A673 (cell line): ENCODE data around the gene ADM2. TPM values are rescaled to one million over a fixed set of nuclear protein-coding genes. Genes with fewer than 3 reads are reported as not detected.
"Not testable (repeated sequence)": the region's sequence is repeated elsewhere in the genome, so short reads cannot be mapped to it uniquely, and the experiment has no call there.

Experiments used
- BruUV-seq: library from RNA; stranded (reverse); fragments of 400-500 nt; replicated peaks from 2 replicates; lab custom pipeline; 2021; lab: Mats Ljungman, UMichigan
- CTCF ChIA-PET: fragments of 300-600 bp; sonication (Branson Sonifier 250); formaldehyde crosslinking; loops from one replicate; lab custom pipeline; 2022; ENCODE audit warnings: antibody characterized with exemption; lab: Charles Lee
- POLR2A ChIA-PET: fragments of 300-600 bp; sonication (Branson Sonifier 250); formaldehyde crosslinking; loops from one replicate; lab custom pipeline; 2022; ENCODE audit warnings: antibody characterized with exemption; ENCODE audit not compliant: low non-redundant PET; lab: Charles Lee
- DNase-seq: peaks from one replicate; pipeline ENCODE4 v3.0.0-alpha.2; 2015; ENCODE audit warnings: low spot score
- H3K27ac ChIP-seq: fragments of 200-600 bp; sonication (generic); 2 replicates; pipeline ENCODE4 v1.5.1; 2016; ENCODE audit warnings: mixed run types, low read depth, mild to moderate bottlenecking, mixed read lengths, antibody characterized with exemption, low read length; ENCODE audit not compliant: poor library complexity, severe bottlenecking
- H3K27me3 ChIP-seq: fragments of 200-600 bp; sonication (generic); replicated peaks from 2 replicates; pipeline ENCODE4 v1.6.1; 2017; ENCODE audit warnings: mixed run types, low read depth, mild to moderate bottlenecking, mixed read lengths, antibody characterized with exemption, low read length; ENCODE audit not compliant: insufficient read depth, poor library complexity
- H3K36me3 ChIP-seq: fragments of 200-600 bp; sonication (generic); 2 replicates; pipeline ENCODE4 v1.6.1; 2016; ENCODE audit warnings: mixed run types, mild to moderate bottlenecking, mixed read lengths, antibody characterized with exemption, low read length; ENCODE audit not compliant: insufficient read depth, poor library complexity, severe bottlenecking
- H3K4me1 ChIP-seq: fragments of 200-600 bp; sonication (generic); 2 replicates; pipeline ENCODE4 v1.6.1; 2017; ENCODE audit warnings: mixed run types, mild to moderate bottlenecking, mixed read lengths, antibody characterized with exemption, low read length; ENCODE audit not compliant: insufficient read depth, poor library complexity, severe bottlenecking
- H3K4me3 ChIP-seq: fragments of 200-600 bp; sonication (generic); 2 replicates; pipeline ENCODE4 v1.5.1; 2016; ENCODE audit warnings: low read depth, mixed run types, mild to moderate bottlenecking, mixed read lengths, low read length; ENCODE audit not compliant: poor library complexity, severe bottlenecking
- H3K9me3 ChIP-seq: fragments of 200-600 bp; sonication (generic); 2 replicates; pipeline ENCODE4 v1.6.1; 2016; ENCODE audit warnings: mixed run types, low read depth, mild to moderate bottlenecking, mixed read lengths, antibody characterized with exemption, low read length; ENCODE audit not compliant: poor library complexity, severe bottlenecking
- EZH2 ChIP-seq: fragments of 200-600 bp; sonication (generic); IDR thresholded peaks from 2 replicates; pipeline ENCODE4 v1.6.1; 2017; ENCODE audit warnings: borderline replicate concordance, low read depth, mild to moderate bottlenecking, mixed read lengths, antibody characterized with exemption, low read length; ENCODE audit not compliant: poor library complexity, severe bottlenecking
- intact Hi-C: fragments of 100-400 bp; cut with micrococcal nuclease; formaldehyde crosslinking; loops from one replicate; pipeline ENCODE4 v1.10.0; 2022; ENCODE audit not compliant: unreplicated experiment
- total RNA-seq: library from RNA; stranded (reverse); gene quantifications from 2 replicates; pipeline ENCODE4 v1.2.3, GENCODE V29; 2021
- TF ChIP-seq, protein P1 (sequence below): fragments of 300-800, 200-600 bp; sonication (generic); conservative IDR thresholded peaks from 2 replicates; pipeline ENCODE4 v1.5.1; 2017; ENCODE audit warnings: low read depth, mild to moderate bottlenecking, antibody characterized with exemption, low read length, moderate library complexity, mixed read lengths

Gene ADM2
- total RNA-seq, 1 experiment from 2014 or later, result 5.4 TPM

DNA sequence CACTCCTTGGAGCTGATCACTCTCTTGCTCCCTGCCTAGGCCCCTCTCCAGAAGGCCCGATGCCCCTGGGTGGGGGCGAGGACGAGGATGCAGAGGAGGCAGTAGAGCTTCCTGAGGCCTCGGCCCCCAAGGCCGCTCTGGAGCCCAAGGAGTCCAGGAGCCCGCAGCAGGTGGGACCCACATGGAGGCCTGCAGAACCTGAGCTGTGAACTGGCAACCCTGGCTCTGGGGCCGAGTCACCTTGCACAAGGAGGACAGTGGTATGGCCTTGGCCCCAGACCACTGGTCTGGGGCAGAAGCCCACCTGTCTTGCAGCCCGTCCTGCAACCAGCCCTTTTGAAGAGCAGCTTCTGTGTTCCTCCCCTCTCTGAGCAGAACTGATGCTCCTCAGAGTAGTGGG lies 37.8 kb downstream of the ADM2 start:
- H3K9me3 ChIP-seq, result no peaks in the 10 kb centered on the region
- intact Hi-C loops, result no loop called here
- POLR2A ChIA-PET, result no interaction called here

DNA sequence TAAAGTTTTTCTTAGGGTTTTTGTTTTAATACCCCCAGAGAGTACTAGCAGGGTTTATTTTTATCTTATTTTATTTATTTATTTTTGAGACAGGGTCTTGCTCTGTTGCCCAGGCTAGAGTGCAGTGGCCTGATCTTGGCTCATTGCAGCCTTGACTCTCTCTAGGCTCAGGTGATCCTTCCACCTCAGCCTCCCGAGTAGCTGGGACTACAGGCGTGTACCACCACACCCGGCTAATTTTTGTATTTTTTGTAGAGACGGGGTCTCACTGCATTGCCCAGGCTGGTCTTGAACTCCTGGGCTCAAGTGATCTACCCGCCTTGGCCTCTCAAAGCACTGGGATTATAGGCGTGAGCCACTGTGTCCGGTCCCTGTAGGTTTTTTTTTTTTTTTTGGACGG lies 38.8 kb downstream of the ADM2 start:
- intact Hi-C loops, POLR2A ChIA-PET, H3K9me3 ChIP-seq, DNase-seq, CTCF ChIA-PET, BruUV-seq, H3K4me1 ChIP-seq, H3K4me3 ChIP-seq, H3K27ac ChIP-seq, H3K27me3 ChIP-seq: not testable (repeated sequence)
- peaks cover 72% of the 10 kb centered on the region for H3K36me3 ChIP-seq

More for the DNA sequence above, 37.8 kb downstream of the ADM2 start:
- no peaks in the 10 kb centered on the region for H3K27me3 ChIP-seq
- no peak overlapping the region for H3K4me3 ChIP-seq
- peaks cover under 1% of the 10 kb centered on the region for H3K4me1 ChIP-seq
- H3K36me3 ChIP-seq, result peaks cover 66% of the 10 kb centered on the region
- DNase-seq, result no peak
- no TSS peak for BruUV-seq
- TF ChIP-seq, protein P1, sequence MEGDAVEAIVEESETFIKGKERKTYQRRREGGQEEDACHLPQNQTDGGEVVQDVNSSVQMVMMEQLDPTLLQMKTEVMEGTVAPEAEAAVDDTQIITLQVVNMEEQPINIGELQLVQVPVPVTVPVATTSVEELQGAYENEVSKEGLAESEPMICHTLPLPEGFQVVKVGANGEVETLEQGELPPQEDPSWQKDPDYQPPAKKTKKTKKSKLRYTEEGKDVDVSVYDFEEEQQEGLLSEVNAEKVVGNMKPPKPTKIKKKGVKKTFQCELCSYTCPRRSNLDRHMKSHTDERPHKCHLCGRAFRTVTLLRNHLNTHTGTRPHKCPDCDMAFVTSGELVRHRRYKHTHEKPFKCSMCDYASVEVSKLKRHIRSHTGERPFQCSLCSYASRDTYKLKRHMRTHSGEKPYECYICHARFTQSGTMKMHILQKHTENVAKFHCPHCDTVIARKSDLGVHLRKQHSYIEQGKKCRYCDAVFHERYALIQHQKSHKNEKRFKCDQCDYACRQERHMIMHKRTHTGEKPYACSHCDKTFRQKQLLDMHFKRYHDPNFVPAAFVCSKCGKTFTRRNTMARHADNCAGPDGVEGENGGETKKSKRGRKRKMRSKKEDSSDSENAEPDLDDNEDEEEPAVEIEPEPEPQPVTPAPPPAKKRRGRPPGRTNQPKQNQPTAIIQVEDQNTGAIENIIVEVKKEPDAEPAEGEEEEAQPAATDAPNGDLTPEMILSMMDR, result no peak
- TF ChIP-seq EZH2, result no peak
- CTCF ChIA-PET, result no interaction called here
- H3K27ac ChIP-seq, result no peak overlapping the region

DNA sequence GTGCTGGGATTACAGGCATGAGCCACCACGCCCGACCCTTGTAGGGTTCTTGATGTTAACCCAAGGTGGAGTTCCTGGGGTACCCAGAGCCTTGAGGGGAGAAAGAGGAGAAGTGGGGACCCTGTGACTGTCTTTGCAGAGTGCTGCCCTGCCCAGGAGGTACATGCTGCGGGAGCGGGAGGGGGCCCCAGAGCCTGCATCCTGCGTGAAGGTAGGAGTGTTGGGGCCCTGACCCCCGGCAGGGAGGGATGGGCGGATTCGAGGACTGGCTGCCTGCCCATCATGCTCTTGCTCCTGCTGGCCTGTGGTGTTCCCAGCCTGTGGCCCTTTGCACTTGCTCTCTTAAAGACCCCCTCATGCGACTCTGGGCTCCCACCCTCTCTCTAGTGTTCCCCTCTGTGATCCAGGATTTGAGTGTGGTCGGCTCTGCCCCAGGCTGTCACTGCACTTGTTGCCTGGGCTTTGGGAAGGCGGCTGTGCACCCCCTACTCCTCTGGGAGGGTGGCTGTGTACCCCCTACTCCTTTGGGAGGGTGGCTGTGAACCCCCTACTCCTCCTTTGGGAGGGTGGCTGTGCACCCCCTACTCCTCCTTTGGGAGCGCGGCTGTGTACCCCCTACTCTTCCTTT lies 39.6 kb downstream of the ADM2 start:
- TF ChIP-seq, protein P1, result no peak
- no peak for TF ChIP-seq EZH2
- POLR2A ChIA-PET, result no interaction called here
- CTCF ChIA-PET, result no interaction called here
- intact Hi-C loops, result no loop called here
- no TSS peak for BruUV-seq
- Histone ChIP-seq H3K4me3 (no peak overlapping the region), H3K27me3 (no peaks in the 10 kb centered on the region), H3K36me3 (peaks cover 72% of the 10 kb centered on the region), H3K4me1 (peaks cover 9% of the 10 kb centered on the region), H3K9me3 (no peaks in the 10 kb centered on the region), H3K27ac (no peak overlapping the region)
- DNase-seq, result no peak

DNA sequence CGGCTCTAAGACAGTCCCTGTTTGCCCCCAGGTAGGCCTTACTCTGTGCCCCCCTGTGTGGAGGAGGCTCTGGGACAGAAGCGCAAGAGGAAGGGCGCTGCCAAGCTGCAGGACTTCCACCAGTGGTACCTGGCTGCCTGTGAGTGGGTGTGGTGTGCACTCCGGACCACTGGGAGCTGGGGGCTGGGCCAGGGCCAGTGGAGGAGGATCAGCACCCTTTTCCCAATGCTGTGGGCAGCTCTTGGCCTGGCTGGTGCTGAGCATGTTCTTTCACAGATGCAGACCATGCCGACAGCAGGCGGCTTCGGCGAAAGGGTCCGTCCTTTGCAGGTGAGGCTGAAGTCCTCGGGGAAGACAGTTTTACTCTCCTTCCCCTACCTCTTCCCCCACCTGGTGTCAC lies 40.4 kb downstream of the ADM2 start:
- Histone ChIP-seq H3K27me3 (no peaks in the 10 kb centered on the region), H3K4me3 (no peak overlapping the region), H3K9me3 (no peaks in the 10 kb centered on the region), H3K4me1 (peaks cover 12% of the 10 kb centered on the region), H3K27ac (no peak overlapping the region), H3K36me3 (peaks cover 69% of the 10 kb centered on the region)
- ChIA-PET CTCF (no interaction called here), POLR2A (no interaction called here)
- no TSS peak for BruUV-seq
- intact Hi-C loops, result no loop called here
- no peak for DNase-seq
- TF ChIP-seq, protein P1, result no peak
- no peak for TF ChIP-seq EZH2
